HUES48 (cell line): ENCODE results near the gene CHD6.
"Not testable (repeated sequence)": the region's sequence is repeated elsewhere in the genome, so short reads cannot be mapped to it uniquely, and the experiment has no call there.

Experiments
- H3K27ac ChIP-seq: one replicate; pipeline ENCODE4 v1.7.0; 2013; ENCODE audit warnings: low read depth, low read length, inconsistent platforms
- H3K27me3 ChIP-seq: 2 replicates; pipeline ENCODE4 v1.6.1; 2013; ENCODE audit warnings: mild to moderate bottlenecking, low read length; ENCODE audit not compliant: control insufficient read depth, insufficient read depth
- H3K36me3 ChIP-seq: 2 replicates; pipeline ENCODE4 v1.6.1; 2013; ENCODE audit warnings: low read length; ENCODE audit not compliant: control insufficient read depth, insufficient read depth
- H3K4me1 ChIP-seq: 2 replicates; pipeline ENCODE4 v1.6.1; 2013; ENCODE audit warnings: mild to moderate bottlenecking, low read length; ENCODE audit not compliant: control insufficient read depth, insufficient read depth
- H3K4me3 ChIP-seq: 2 replicates; pipeline ENCODE4 v1.5.1; 2013; ENCODE audit warnings: mild to moderate bottlenecking, low read depth, low read length
- H3K9ac ChIP-seq: 2 replicates; pipeline ENCODE4 v1.6.1; 2013; ENCODE audit warnings: mild to moderate bottlenecking, low read depth, low read length, moderate library complexity
- H3K9me3 ChIP-seq: 2 replicates; pipeline ENCODE4 v1.6.1; 2013; ENCODE audit warnings: low read length; ENCODE audit not compliant: control insufficient read depth, insufficient read depth

CHD6 gene

GRCh38 chr20:41538810-41539596, 79.2 kb downstream of the CHD6 start:
- H3K4me3 ChIP-seq = no peak overlapping the region
- no peak overlapping the region for H3K27ac ChIP-seq
- H3K9me3 ChIP-seq = no peaks in the 10 kb centered on the region; the same call in 1 of the 2 replicates
- no peak overlapping the region for H3K9ac ChIP-seq
- no peaks in the 10 kb centered on the region for H3K27me3 ChIP-seq
- peaks cover 22% of the 10 kb centered on the region for H3K36me3 ChIP-seq
- H3K4me1 ChIP-seq = no peaks in the 10 kb centered on the region

GRCh38 chr20:41537865-41538264, 80.3 kb downstream of the CHD6 start:
- Histone ChIP-seq H3K36me3 (peaks cover 27% of the 10 kb centered on the region), H3K27me3 (no peaks in the 10 kb centered on the region), H3K4me1 (no peaks in the 10 kb centered on the region), H3K9ac (no peak overlapping the region), H3K4me3 (no peak overlapping the region), H3K9me3 (no peaks in the 10 kb centered on the region; the same call in 1 of the 2 replicates), H3K27ac (no peak overlapping the region)

DNA sequence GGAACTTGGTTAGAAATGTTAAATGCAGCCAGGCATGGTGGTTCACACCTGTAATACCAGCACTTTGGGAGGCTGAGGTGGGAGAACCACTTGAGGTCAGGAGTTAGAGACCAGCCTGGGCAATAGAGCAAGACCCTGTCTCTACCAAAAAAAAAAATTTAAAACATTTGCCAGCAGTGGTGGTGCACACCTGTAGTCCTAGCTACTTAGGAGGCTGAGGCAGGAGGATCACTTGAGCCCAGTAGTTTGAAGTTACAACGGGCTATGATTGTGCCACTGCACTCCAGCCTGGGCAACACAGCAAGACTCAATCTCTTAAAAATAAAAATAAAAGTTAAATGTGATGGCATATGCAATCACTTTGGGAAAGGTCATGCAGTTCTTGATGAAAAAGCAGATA, 82.6 kb downstream of the CHD6 start:
- peaks cover 49% of the 10 kb centered on the region for H3K36me3 ChIP-seq
- H3K9ac ChIP-seq, H3K4me3 ChIP-seq, H3K27me3 ChIP-seq, H3K27ac ChIP-seq, H3K9me3 ChIP-seq, H3K4me1 ChIP-seq: not testable (repeated sequence)

DNA sequence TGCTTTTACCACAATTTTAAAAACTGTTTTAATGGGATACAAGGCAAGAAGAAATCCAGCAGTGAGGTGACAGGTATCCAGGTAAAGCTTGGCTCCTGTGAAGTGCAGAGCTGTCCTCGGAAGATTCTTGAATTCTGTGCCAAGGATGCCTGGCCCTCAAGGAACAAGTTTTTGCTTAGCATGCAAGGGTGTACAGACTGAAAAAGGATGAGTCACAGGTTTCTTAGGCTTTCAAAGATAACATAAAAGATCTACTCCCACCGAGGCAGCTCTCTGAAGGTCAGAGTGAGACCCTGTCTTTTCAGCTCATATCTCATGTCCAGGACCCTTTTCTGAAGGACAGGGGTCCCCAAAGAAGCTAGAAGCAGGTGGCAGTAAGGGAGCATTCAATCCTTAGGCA, 83.3 kb downstream of the CHD6 start:
- Histone ChIP-seq H3K27me3 (no peaks in the 10 kb centered on the region), H3K4me3 (no peak overlapping the region), H3K9ac (no peak overlapping the region), H3K9me3 (no peaks in the 10 kb centered on the region; the same call in 1 of the 2 replicates), H3K36me3 (peaks cover 46% of the 10 kb centered on the region), H3K27ac (no peak overlapping the region), H3K4me1 (no peaks in the 10 kb centered on the region)

DNA sequence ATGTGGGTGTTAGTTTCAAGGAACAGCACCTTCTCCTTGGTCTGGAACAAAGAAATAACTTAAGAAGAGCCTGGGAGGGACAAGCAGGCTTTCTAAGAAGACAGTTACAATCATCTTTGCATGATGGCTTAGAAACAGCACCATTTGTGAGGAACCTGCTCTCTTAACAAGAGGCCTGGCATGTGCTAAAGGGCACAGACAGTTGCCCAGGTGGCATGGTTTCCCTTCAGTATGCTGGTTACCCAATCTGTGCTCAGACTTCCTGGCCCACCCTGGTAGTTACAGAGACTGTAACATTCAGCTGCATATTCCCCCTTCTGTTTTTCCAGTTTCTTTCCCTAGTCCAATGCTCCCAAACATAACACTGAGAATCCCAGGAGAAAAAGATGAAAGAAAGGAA, 84.0 kb downstream of the CHD6 start:
- Histone ChIP-seq H3K9ac (no peak overlapping the region), H3K27me3 (no peaks in the 10 kb centered on the region), H3K27ac (no peak overlapping the region), H3K36me3 (peaks cover 42% of the 10 kb centered on the region), H3K4me1 (no peaks in the 10 kb centered on the region), H3K9me3 (no peaks in the 10 kb centered on the region; the same call in 1 of the 2 replicates), H3K4me3 (no peak overlapping the region)

DNA sequence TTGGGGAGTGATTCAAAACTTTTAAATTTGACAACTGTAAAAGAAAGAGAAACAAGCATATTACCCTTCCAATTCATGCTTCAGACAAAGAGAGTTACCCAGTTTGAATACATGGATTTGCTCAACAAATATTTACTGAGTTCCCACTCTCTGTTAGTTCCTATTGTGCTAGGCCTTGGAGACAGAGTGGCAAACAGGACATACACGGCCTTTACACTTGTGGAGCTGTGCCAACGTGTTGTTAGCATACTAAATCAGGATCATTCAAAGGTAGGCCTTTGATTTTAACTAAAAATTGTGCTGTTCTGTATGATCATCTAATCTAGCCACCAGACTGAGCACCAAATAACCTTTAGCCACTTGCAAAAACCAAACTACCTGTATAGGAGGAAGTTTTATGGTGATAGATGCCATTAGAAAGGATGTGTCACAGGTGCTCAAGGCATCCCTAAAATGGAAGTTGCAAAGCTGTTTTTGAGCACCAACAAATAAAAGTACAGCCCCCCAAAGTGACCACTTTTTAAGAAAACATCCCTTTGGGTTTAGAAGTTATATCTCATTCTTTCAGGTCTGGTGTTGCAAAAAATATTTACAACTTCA, 84.5 kb downstream of the CHD6 start:
- H3K4me1 ChIP-seq = no peaks in the 10 kb centered on the region
- no peaks in the 10 kb centered on the region for H3K27me3 ChIP-seq
- no peak overlapping the region for H3K27ac ChIP-seq
- H3K9me3 ChIP-seq = no peaks in the 10 kb centered on the region; the same call in 1 of the 2 replicates
- peaks cover 37% of the 10 kb centered on the region for H3K36me3 ChIP-seq
- no peak overlapping the region for H3K4me3 ChIP-seq
- H3K9ac ChIP-seq = no peak overlapping the region

DNA sequence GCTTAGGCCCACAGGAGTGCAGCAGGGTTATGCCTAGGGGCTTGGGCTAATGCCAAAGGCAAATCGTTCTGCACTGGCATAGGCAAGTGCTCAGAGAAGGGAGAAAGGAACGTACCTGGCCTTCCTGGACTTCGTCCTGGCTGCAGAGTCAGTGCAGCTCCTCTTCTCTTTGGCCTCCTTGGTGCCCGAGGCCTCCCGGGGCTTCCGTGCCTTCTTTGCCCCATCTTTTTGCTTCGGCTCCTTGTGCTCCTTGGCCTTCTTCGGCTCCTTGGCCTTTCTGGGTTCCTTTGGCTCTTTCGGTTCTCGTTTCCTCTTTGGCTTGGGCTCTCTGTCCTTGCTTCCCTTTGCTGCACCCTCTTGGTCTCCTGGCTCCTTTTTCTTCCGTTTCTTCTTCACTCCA, 85.2 kb downstream of the CHD6 start:
- H3K27ac ChIP-seq = no peak overlapping the region
- H3K36me3 ChIP-seq = peaks cover 34% of the 10 kb centered on the region
- no peak overlapping the region for H3K4me3 ChIP-seq
- H3K9me3 ChIP-seq = no peaks in the 10 kb centered on the region
- no peaks in the 10 kb centered on the region for H3K4me1 ChIP-seq
- H3K27me3 ChIP-seq = no peaks in the 10 kb centered on the region
- no peak overlapping the region for H3K9ac ChIP-seq

DNA sequence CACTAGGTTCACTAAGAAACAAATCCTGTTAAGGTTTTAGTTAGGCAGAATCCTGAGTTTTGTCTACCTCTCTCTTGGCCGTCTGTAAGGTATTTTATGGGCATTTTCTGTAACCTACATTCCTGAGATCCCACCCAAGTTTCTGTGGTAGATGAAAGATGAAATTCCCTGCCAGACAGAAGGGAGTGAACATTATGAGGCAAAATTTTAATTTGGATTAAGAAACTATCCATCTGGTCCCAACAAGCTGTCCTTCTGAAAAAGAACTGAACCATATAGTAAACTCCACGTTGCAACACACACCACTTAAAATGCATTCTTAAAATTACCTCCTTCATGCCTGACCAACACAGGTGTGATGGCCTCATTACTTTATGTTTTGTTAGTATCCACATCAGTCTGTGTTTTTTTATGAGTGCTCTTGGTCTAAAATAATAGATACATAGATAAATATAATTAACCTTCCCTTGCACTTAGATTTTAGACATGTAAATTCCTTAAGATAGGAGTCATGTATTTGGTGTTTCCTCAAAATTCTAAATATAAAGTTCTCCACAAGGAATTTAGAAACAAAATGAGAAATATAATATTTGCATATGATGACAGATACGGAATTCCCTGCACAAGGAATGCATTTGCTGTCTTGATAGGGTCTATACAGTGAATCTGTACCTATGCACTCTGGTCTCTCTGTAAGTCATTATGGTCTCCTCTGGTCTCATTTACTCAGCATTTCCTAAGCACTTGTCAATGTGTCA, 86.5 kb downstream of the CHD6 start:
- Histone ChIP-seq H3K27me3 (no peaks in the 10 kb centered on the region), H3K27ac (no peak overlapping the region), H3K36me3 (peaks cover 34% of the 10 kb centered on the region), H3K4me1 (no peaks in the 10 kb centered on the region), H3K4me3 (no peak overlapping the region), H3K9ac (no peak overlapping the region), H3K9me3 (no peaks in the 10 kb centered on the region)

- Histone ChIP-seq H3K36me3 (peaks cover 34% of the 10 kb centered on the region), H3K27ac (no peak overlapping the region)
These were observed 87.3 kb downstream of the CHD6 start for GRCh38 chr20:41530923-41531322.

GRCh38 chr20:41526327-41526726, 91.8 kb downstream of the CHD6 start:
- H3K36me3 ChIP-seq = peaks cover 13% of the 10 kb centered on the region
- H3K4me3 ChIP-seq = no peak overlapping the region
- no peaks in the 10 kb centered on the region for H3K4me1 ChIP-seq
- H3K27me3 ChIP-seq = no peaks in the 10 kb centered on the region
- no peak overlapping the region for H3K27ac ChIP-seq
- no peaks in the 10 kb centered on the region for H3K9me3 ChIP-seq
- H3K9ac ChIP-seq = no peak overlapping the region

More at GRCh38 chr20:41530923-41531322, 87.3 kb downstream of the CHD6 start:
- no peak overlapping the region for H3K9ac ChIP-seq
- no peaks in the 10 kb centered on the region for H3K9me3 ChIP-seq
- no peaks in the 10 kb centered on the region for H3K27me3 ChIP-seq
- H3K4me1 ChIP-seq = no peaks in the 10 kb centered on the region
- H3K4me3 ChIP-seq = no peak overlapping the region
